ENCODE results near the gene MGMT.

GRCh38 chr10:129680661-129681344, 213.8 kb downstream of the MGMT start:
- TF ChIP-seq CTCF (IDR thresholded peaks at IDR 0.05) (no peak), POLR2AphosphoS5 (IDR thresholded peaks at IDR 0.05) (no peak), POLR2A (IDR thresholded peaks at IDR 0.05) (no peak)
